ENCODE data around the gene GATAD2A. TPM values are rescaled to one million over a fixed set of nuclear protein-coding genes. Genes with fewer than 3 reads are reported as not detected.

GATAD2A gene
- total RNA-seq, 1 experiment from 2014 or later: 126 TPM

DNA sequence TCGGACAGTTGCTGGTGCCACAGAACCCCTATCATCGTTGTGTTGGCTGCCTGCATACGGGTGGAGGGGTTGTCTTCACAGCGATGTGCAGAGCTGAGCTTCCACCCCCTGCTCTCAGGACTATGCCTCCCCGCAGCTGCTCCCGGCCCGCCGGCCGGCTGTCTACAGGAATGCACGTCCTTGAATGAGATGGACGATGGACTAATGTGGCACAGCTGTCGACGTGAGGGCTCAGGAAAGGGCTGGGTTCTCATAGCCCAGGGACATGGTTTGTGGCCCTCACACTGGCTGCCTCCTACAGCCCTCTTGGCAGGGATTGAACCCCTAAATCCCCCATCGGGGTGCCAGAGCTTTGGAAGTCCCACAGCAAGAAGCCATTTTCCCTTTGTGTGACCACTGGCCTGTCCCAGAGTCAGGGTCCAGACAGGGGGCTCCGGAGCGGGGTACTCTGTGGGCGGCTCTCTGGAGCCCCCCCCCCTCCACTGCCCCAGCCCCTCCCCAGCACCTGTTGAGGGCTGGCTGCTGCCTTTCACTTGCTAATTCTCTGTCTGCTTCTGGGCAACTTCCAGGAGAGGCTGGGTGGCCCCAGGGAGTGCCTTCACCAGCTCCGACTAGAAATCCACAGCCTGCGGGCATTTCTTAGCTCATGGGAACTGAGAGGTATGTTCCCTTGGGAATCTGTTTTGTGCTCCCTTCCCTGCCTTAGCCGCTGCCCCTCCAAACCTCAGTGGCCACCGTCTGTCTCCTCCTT lies 69.7 kb downstream of the GATAD2A start:
- POLR2A ChIA-PET: no interaction called here
- H3K9me3 Mint-ChIP-seq (ENCODE audit: unreplicated experiment): no peaks in the 10 kb centered on the region

GRCh38 chr19:19475849-19476828 lies 70.7 kb downstream of the GATAD2A start:
- H3K4me3 Mint-ChIP-seq (ENCODE audit: unreplicated experiment): no peak overlapping the region
- CTCF ChIA-PET: interaction anchor here (0.6 to 1.0 kb wide), 3 partner anchors 14 to 526 kb away, joined by 5 to 10 read pairs (median 6); no protein-coding TSS in a partner anchor
- no TSS peak for BruUV-seq (replicated peaks)
- peak in 1 of 2 experiments; percentile 38 for DNase-seq
- no peak overlapping the region for H3K27ac Mint-ChIP-seq (ENCODE audit: unreplicated experiment)
- peaks cover 10% of the 10 kb centered on the region for H3K4me1 Mint-ChIP-seq (ENCODE audit: low read depth, unreplicated experiment)
- POLR2A ChIA-PET: no interaction called here
- Histone ChIP-seq H3K4me1 (no peaks in the 10 kb centered on the region), H3K4me3 (ENCODE audit: low read depth, low read length) (no peak overlapping the region), H3K9me3 (no peaks in the 10 kb centered on the region), H3K27me3 (replicated peaks; ENCODE audit: control insufficient read depth, insufficient read depth, low read length) (no peaks in the 10 kb centered on the region), H3K36me3 (ENCODE audit: control insufficient read depth, insufficient read depth, low read length) (no peaks in the 10 kb centered on the region)
- H3K27me3 Mint-ChIP-seq (ENCODE audit: insufficient read depth, unreplicated experiment): no peaks in the 10 kb centered on the region
- peaks cover 62% of the 10 kb centered on the region for H3K36me3 Mint-ChIP-seq (ENCODE audit: insufficient read depth, unreplicated experiment)
- intact Hi-C loops (cut with micrococcal nuclease; ENCODE audit: unreplicated experiment): no loop called here
- TF ChIP-seq, protein P1, sequence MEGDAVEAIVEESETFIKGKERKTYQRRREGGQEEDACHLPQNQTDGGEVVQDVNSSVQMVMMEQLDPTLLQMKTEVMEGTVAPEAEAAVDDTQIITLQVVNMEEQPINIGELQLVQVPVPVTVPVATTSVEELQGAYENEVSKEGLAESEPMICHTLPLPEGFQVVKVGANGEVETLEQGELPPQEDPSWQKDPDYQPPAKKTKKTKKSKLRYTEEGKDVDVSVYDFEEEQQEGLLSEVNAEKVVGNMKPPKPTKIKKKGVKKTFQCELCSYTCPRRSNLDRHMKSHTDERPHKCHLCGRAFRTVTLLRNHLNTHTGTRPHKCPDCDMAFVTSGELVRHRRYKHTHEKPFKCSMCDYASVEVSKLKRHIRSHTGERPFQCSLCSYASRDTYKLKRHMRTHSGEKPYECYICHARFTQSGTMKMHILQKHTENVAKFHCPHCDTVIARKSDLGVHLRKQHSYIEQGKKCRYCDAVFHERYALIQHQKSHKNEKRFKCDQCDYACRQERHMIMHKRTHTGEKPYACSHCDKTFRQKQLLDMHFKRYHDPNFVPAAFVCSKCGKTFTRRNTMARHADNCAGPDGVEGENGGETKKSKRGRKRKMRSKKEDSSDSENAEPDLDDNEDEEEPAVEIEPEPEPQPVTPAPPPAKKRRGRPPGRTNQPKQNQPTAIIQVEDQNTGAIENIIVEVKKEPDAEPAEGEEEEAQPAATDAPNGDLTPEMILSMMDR (IDR thresholded peaks at IDR 0.05; ENCODE audit: insufficient read depth in 1 of 2, low read depth in 1 of 2, low read length in 1 of 2, severe bottlenecking in 1 of 2, unreplicated experiment in 1 of 2): peak in 1 of 2 experiments; percentile 56
- no peaks in the 10 kb centered on the region for H3K9me3 Mint-ChIP-seq (ENCODE audit: unreplicated experiment)

More for the DNA sequence above, 69.7 kb downstream of the GATAD2A start:
- DNase-seq: no peak
- Mint-ChIP-seq H3K4me3 (ENCODE audit: unreplicated experiment) (no peak overlapping the region), H3K36me3 (ENCODE audit: insufficient read depth, unreplicated experiment) (peaks cover 64% of the 10 kb centered on the region), H3K27me3 (ENCODE audit: insufficient read depth, unreplicated experiment) (no peaks in the 10 kb centered on the region), H3K4me1 (ENCODE audit: low read depth, unreplicated experiment) (peaks cover 10% of the 10 kb centered on the region), H3K27ac (ENCODE audit: unreplicated experiment) (no peak overlapping the region)
- Histone ChIP-seq H3K36me3 (ENCODE audit: control insufficient read depth, insufficient read depth, low read length) (no peaks in the 10 kb centered on the region), H3K4me3 (ENCODE audit: low read depth, low read length) (no peak overlapping the region), H3K27me3 (replicated peaks; ENCODE audit: control insufficient read depth, insufficient read depth, low read length) (no peaks in the 10 kb centered on the region), H3K9me3 (no peaks in the 10 kb centered on the region), H3K4me1 (no peaks in the 10 kb centered on the region)
- no TSS peak for BruUV-seq (replicated peaks)
- intact Hi-C loops (cut with micrococcal nuclease; ENCODE audit: unreplicated experiment): no loop called here
- CTCF ChIA-PET: interaction anchor here (0.5 to 1.0 kb wide), 4 partner anchors 15 to 525 kb away, joined by 3 to 10 read pairs (median 6); no protein-coding TSS in a partner anchor
- TF ChIP-seq, protein P1 (IDR thresholded peaks at IDR 0.05; ENCODE audit: insufficient read depth in 1 of 2, low read depth in 1 of 2, low read length in 1 of 2, severe bottlenecking in 1 of 2, unreplicated experiment in 1 of 2): no peak

GRCh38 chr19:19477705-19478383 lies 72.4 kb downstream of the GATAD2A start:
- TF ChIP-seq, protein P1 (IDR thresholded peaks at IDR 0.05; ENCODE audit: insufficient read depth in 1 of 2, low read depth in 1 of 2, low read length in 1 of 2, severe bottlenecking in 1 of 2, unreplicated experiment in 1 of 2): no peak
- Histone ChIP-seq H3K9me3 (no peaks in the 10 kb centered on the region), H3K36me3 (ENCODE audit: control insufficient read depth, insufficient read depth, low read length) (no peaks in the 10 kb centered on the region), H3K4me3 (ENCODE audit: low read depth, low read length) (no peak overlapping the region), H3K4me1 (no peaks in the 10 kb centered on the region), H3K27me3 (replicated peaks; ENCODE audit: control insufficient read depth, insufficient read depth, low read length) (no peaks in the 10 kb centered on the region)
- intact Hi-C loops (cut with micrococcal nuclease; ENCODE audit: unreplicated experiment): no loop called here
- Mint-ChIP-seq H3K4me3 (ENCODE audit: unreplicated experiment) (no peak overlapping the region), H3K4me1 (ENCODE audit: low read depth, unreplicated experiment) (peaks cover 10% of the 10 kb centered on the region), H3K27ac (ENCODE audit: unreplicated experiment) (peak overlapping the region; percentile 61), H3K36me3 (ENCODE audit: insufficient read depth, unreplicated experiment) (peaks cover 55% of the 10 kb centered on the region), H3K27me3 (ENCODE audit: insufficient read depth, unreplicated experiment) (no peaks in the 10 kb centered on the region), H3K9me3 (ENCODE audit: unreplicated experiment) (no peaks in the 10 kb centered on the region)
- POLR2A ChIA-PET: no interaction called here
- CTCF ChIA-PET: no interaction called here
- no peak for DNase-seq
- no TSS peak for BruUV-seq (replicated peaks)
